H9 (cell line): ENCODE results near the gene SDK1. TPM values are rescaled to one million over a fixed set of nuclear protein-coding genes. Genes with fewer than 3 reads are reported as not detected.
A peak's percentile ranks its signal among the peaks of the same experiment; 100 is the strongest.

Experiments used
- DNase-seq: peaks from one replicate; pipeline ENCODE4 v3.0.0-alpha.2; 2017
- H2AFZ ChIP-seq: one replicate; pipeline ENCODE4 v1.6.1; 2013; ENCODE audit warnings: mild to moderate bottlenecking, low read length, control low read depth, moderate library complexity
- H2AK5ac ChIP-seq: 2 replicates; pipeline ENCODE4 v1.6.1; 2013; ENCODE audit warnings: low read length, control low read depth, mixed read lengths; ENCODE audit not compliant: insufficient read length
- H2BK120ac ChIP-seq: one replicate; pipeline ENCODE4 v1.6.1; 2013; ENCODE audit warnings: low read depth, mild to moderate bottlenecking, low read length, control low read depth, inconsistent platforms; ENCODE audit not compliant: poor library complexity, severe bottlenecking
- H2BK12ac ChIP-seq: 2 replicates; pipeline ENCODE4 v1.6.1; 2013; ENCODE audit warnings: low read length, control low read depth, mixed read lengths, low read depth; ENCODE audit not compliant: insufficient read length
- H2BK15ac ChIP-seq: 2 replicates; pipeline ENCODE4 v1.6.1; 2013; ENCODE audit warnings: low read depth, low read length, control low read depth
- H2BK20ac ChIP-seq: one replicate; pipeline ENCODE4 v1.6.1; 2013; ENCODE audit warnings: low read depth, mild to moderate bottlenecking, low read length, control low read depth, inconsistent platforms; ENCODE audit not compliant: poor library complexity, severe bottlenecking
- H2BK5ac ChIP-seq: 2 replicates; pipeline ENCODE4 v1.6.1; 2013; ENCODE audit warnings: low read length, control low read depth, mixed read lengths; ENCODE audit not compliant: insufficient read length
- H3K14ac ChIP-seq: 2 replicates; pipeline ENCODE4 v1.6.1; 2013; ENCODE audit warnings: low read length, control low read depth; ENCODE audit not compliant: insufficient read depth
- H3K18ac ChIP-seq: 2 replicates; pipeline ENCODE4 v1.6.1; 2013; ENCODE audit warnings: low read depth, mild to moderate bottlenecking, mixed read lengths, low read length, control low read depth; ENCODE audit not compliant: insufficient read length
- H3K23ac ChIP-seq: 2 replicates; pipeline ENCODE4 v1.6.1; 2013; ENCODE audit warnings: low read length, control low read depth, mixed read lengths, low read depth; ENCODE audit not compliant: insufficient read length
- H3K23me2 ChIP-seq: 2 replicates; pipeline ENCODE4 v1.6.1; 2013; ENCODE audit warnings: low read depth, mild to moderate bottlenecking, mixed read lengths, low read length, control low read depth; ENCODE audit not compliant: insufficient read length, poor library complexity, severe bottlenecking
- H3K27ac ChIP-seq: 2 replicates; pipeline ENCODE4 v1.5.1; 2013; ENCODE audit warnings: low read length, control low read depth, mixed read lengths, low read depth; ENCODE audit not compliant: insufficient read length
- H3K27me3 ChIP-seq: 2 replicates; pipeline ENCODE4 v1.6.1; 2013; ENCODE audit warnings: low read length, control low read depth, inconsistent platforms; ENCODE audit not compliant: insufficient read depth
- H3K4ac ChIP-seq: 2 replicates; pipeline ENCODE4 v1.6.1; 2013; ENCODE audit warnings: low read depth, mild to moderate bottlenecking, control low read depth, inconsistent platforms, low read length, moderate library complexity
- H3K4me1 ChIP-seq: 2 replicates; pipeline ENCODE4 v1.6.1; 2013; ENCODE audit warnings: low read length, control low read depth, inconsistent platforms; ENCODE audit not compliant: insufficient read depth
- H3K4me2 ChIP-seq: 2 replicates; pipeline ENCODE4 v1.6.1; 2013; ENCODE audit warnings: low read length, control low read depth, mixed read lengths; ENCODE audit not compliant: insufficient read length, insufficient read depth
- H3K56ac ChIP-seq: 2 replicates; pipeline ENCODE4 v1.6.1; 2013; ENCODE audit warnings: low read depth, mild to moderate bottlenecking, mixed read lengths, low read length, control low read depth; ENCODE audit not compliant: insufficient read length
- H3K79me1 ChIP-seq: 2 replicates; pipeline ENCODE4 v1.6.1; 2013; ENCODE audit warnings: low read depth, mild to moderate bottlenecking, moderate library complexity, low read length, control low read depth, inconsistent platforms; ENCODE audit not compliant: insufficient read depth, poor library complexity, severe bottlenecking
- H3K79me2 ChIP-seq: 2 replicates; pipeline ENCODE4 v1.6.1; 2013; ENCODE audit warnings: low read length, control low read depth, inconsistent platforms; ENCODE audit not compliant: insufficient read depth
- H3K9ac ChIP-seq: 2 replicates; pipeline ENCODE4 v1.6.1; 2013; ENCODE audit warnings: low read length, control low read depth, mixed read lengths; ENCODE audit not compliant: insufficient read length; ENCODE audit errors: extremely low read depth
- H3K9me3 ChIP-seq: one replicate; pipeline ENCODE4 v1.6.1; 2013; ENCODE audit warnings: low read depth, low read length, inconsistent platforms; ENCODE audit not compliant: control insufficient read depth
- H3T11ph ChIP-seq: one replicate; pipeline ENCODE4 v1.6.1; 2013; ENCODE audit warnings: mild to moderate bottlenecking, low read length, control low read depth, inconsistent platforms
- H4K20me1 ChIP-seq: one replicate; pipeline ENCODE4 v1.6.1; 2013; ENCODE audit not compliant: control insufficient read depth, insufficient read length, insufficient read depth
- H4K5ac ChIP-seq: 2 replicates; pipeline ENCODE4 v1.6.1; 2013; ENCODE audit warnings: low read depth, mild to moderate bottlenecking, mixed read lengths, low read length, control low read depth; ENCODE audit not compliant: insufficient read length
- H4K8ac ChIP-seq: replicated peaks from 2 replicates; pipeline ENCODE4 v1.6.1; 2013; ENCODE audit warnings: low read length, control low read depth, mixed read lengths, low read depth; ENCODE audit not compliant: insufficient read length
- H4K91ac ChIP-seq: 2 replicates; pipeline ENCODE4 v1.6.1; 2013; ENCODE audit warnings: low read depth, mild to moderate bottlenecking, moderate library complexity, mixed read lengths, low read length, control low read depth; ENCODE audit not compliant: insufficient read length
- H3K27ac Mint-ChIP-seq, 3 experiments: 2 replicates in 2 of 3; 3 replicates in 1 of 3; pipeline ENCODE4 v1.8.0; 2020 to 2021; ENCODE audit warnings: mixed read lengths in 3 of 3, mild to moderate bottlenecking in 1 of 3, moderate library complexity in 1 of 3
- H3K27me3 Mint-ChIP-seq: 2 replicates; pipeline ENCODE4 v1.8.0; 2021; ENCODE audit warnings: low read depth, mild to moderate bottlenecking, moderate library complexity, mixed read lengths
- H3K36me3 Mint-ChIP-seq, 3 experiments: 2 replicates in 2 of 3; 3 replicates in 1 of 3; pipeline ENCODE4 v1.8.0; 2020 to 2021; ENCODE audit warnings: low read depth in 3 of 3, mixed read lengths in 3 of 3; ENCODE audit not compliant: insufficient read depth in 1 of 3
- H3K4me1 Mint-ChIP-seq, 2 experiments: 2 replicates each; pipeline ENCODE4 v1.8.0; 2020; ENCODE audit warnings: mixed read lengths in 2 of 2
- H3K4me3 Mint-ChIP-seq, 2 experiments: 2 replicates in 1 of 2; 3 replicates in 1 of 2; pipeline ENCODE4 v1.8.0; 2020 to 2021; ENCODE audit warnings: mild to moderate bottlenecking in 2 of 2, mixed read lengths in 2 of 2, moderate library complexity in 1 of 2
- H3K9me3 Mint-ChIP-seq, 2 experiments: 2 replicates in 1 of 2; 3 replicates in 1 of 2; pipeline ENCODE4 v1.8.0; 2020; ENCODE audit warnings: mild to moderate bottlenecking in 2 of 2, mixed read lengths in 2 of 2, moderate library complexity in 1 of 2
- WGBS: extraction: QIAGEN DNeasy Blood & Tissue Kit; methylation state at CpG from one replicate; pipeline ENCODE4 v1.1.7; 2013; ENCODE audit warnings: missing lambda C conversion rate, low lambda C conversion rate, mixed read lengths; ENCODE audit not compliant: insufficient read length; ENCODE audit errors: extremely low coverage; 5-methylcytosine and 5-hydroxymethylcytosine counted together
- total RNA-seq: library from RNA; stranded (reverse); gene quantifications from 2 replicates; pipeline ENCODE4 v1.2.1, GENCODE V29; 2021
- TF ChIP-seq, protein P1 (sequence below): fragments of 200-600 bp; sonication (generic); conservative IDR thresholded peaks from 3 replicates; pipeline ENCODE4 v1.8.0; 2021; ENCODE audit warnings: antibody characterized with exemption, mild to moderate bottlenecking

SDK1 gene
- total RNA-seq, 1 experiment from 2014 or later, result 8.7 TPM

GRCh38 chr7:3437467-3437866, 136.4 kb downstream of the SDK1 start:
- H2AFZ ChIP-seq, result no peak overlapping the region
- H2BK120ac ChIP-seq, result no peak overlapping the region
- no peak overlapping the region for H4K8ac ChIP-seq
- Mint-ChIP-seq H3K27ac (peak overlapping the region in 1 of 3 experiments; percentile 37; a peak in 1 of 7 replicates), H3K4me1 (peaks cover 4 to 9% of the 10 kb centered on the region in 2 experiments; a peak in 3 of 4 replicates), H3K4me3 (no peak overlapping the region), H3K9me3 (no peaks in the 10 kb centered on the region), H3K27me3 (no peaks in the 10 kb centered on the region), H3K36me3 (no peaks in the 10 kb centered on the region)
- no peak overlapping the region for H3K56ac ChIP-seq
- no peak overlapping the region for H4K5ac ChIP-seq
- H3K9ac ChIP-seq, result no peak overlapping the region
- H3T11ph ChIP-seq, result no peak overlapping the region
- DNase-seq, result no peak
- no peak overlapping the region for H3K18ac ChIP-seq
- TF ChIP-seq, protein P1, sequence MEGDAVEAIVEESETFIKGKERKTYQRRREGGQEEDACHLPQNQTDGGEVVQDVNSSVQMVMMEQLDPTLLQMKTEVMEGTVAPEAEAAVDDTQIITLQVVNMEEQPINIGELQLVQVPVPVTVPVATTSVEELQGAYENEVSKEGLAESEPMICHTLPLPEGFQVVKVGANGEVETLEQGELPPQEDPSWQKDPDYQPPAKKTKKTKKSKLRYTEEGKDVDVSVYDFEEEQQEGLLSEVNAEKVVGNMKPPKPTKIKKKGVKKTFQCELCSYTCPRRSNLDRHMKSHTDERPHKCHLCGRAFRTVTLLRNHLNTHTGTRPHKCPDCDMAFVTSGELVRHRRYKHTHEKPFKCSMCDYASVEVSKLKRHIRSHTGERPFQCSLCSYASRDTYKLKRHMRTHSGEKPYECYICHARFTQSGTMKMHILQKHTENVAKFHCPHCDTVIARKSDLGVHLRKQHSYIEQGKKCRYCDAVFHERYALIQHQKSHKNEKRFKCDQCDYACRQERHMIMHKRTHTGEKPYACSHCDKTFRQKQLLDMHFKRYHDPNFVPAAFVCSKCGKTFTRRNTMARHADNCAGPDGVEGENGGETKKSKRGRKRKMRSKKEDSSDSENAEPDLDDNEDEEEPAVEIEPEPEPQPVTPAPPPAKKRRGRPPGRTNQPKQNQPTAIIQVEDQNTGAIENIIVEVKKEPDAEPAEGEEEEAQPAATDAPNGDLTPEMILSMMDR, result no peak
- no peaks in the 10 kb centered on the region for H4K20me1 ChIP-seq
- no peak overlapping the region for H3K14ac ChIP-seq
- H3K23me2 ChIP-seq, result no peaks in the 10 kb centered on the region
- no peak overlapping the region for H2BK15ac ChIP-seq
- H3K4me2 ChIP-seq, result no peak overlapping the region
- no peak overlapping the region for H3K27ac ChIP-seq
- WGBS, result no CpG with 5 or more reads among the region's 6 CpGs
- H4K91ac ChIP-seq, result no peak overlapping the region
- no peak overlapping the region for H2BK20ac ChIP-seq
- H2BK12ac ChIP-seq, result no peak overlapping the region
- H3K79me2 ChIP-seq, result no peaks in the 10 kb centered on the region
- no peaks in the 10 kb centered on the region for H3K27me3 ChIP-seq
- no peaks in the 10 kb centered on the region for H3K9me3 ChIP-seq
- H2BK5ac ChIP-seq, result no peak overlapping the region
- H3K23ac ChIP-seq, result no peak overlapping the region
- H3K4me1 ChIP-seq, result no peaks in the 10 kb centered on the region
- no peak overlapping the region for H3K4ac ChIP-seq
- H3K79me1 ChIP-seq, result no peaks in the 10 kb centered on the region
- H2AK5ac ChIP-seq, result no peak overlapping the region
